MM.1S (cell line): ENCODE results near the gene BARX2.

Experiments
- DNase-seq: peaks from one replicate; pipeline ENCODE4 v3.0.0-alpha.2; 2015
- H2AFZ ChIP-seq: fragments of 300-600 bp; sonication (generic); 2 replicates; pipeline ENCODE4 v1.6.0; 2016; ENCODE audit warnings: antibody characterized with exemption, low read length
- H3F3A ChIP-seq: fragments of 300-600 bp; sonication (generic); 2 replicates; pipeline ENCODE4 v1.6.1; 2016; ENCODE audit warnings: mild to moderate bottlenecking, antibody characterized with exemption, low read length, moderate library complexity, mixed read lengths; ENCODE audit not compliant: insufficient read depth
- H3K27ac ChIP-seq: fragments of 300-600 bp; sonication (generic); 2 replicates; pipeline ENCODE4 v1.5.1; 2016; ENCODE audit warnings: mild to moderate bottlenecking, low read length
- H3K27me3 ChIP-seq: fragments of 300-600 bp; sonication (generic); replicated peaks from 2 replicates; pipeline ENCODE4 v1.6.0; 2016; ENCODE audit warnings: low read length; ENCODE audit not compliant: insufficient read depth
- H3K36me3 ChIP-seq: fragments of 300-600 bp; sonication (generic); replicated peaks from 2 replicates; pipeline ENCODE4 v1.6.1; 2016; ENCODE audit warnings: mild to moderate bottlenecking, low read length, mixed read lengths; ENCODE audit not compliant: insufficient read depth
- H3K4me1 ChIP-seq: fragments of 300-600 bp; sonication (generic); 2 replicates; pipeline ENCODE4 v1.6.1; 2016; ENCODE audit warnings: low read length, mixed read lengths
- H3K4me2 ChIP-seq: fragments of 300-600 bp; sonication (generic); 2 replicates; pipeline ENCODE4 v1.6.0; 2016; ENCODE audit warnings: low read depth, low read length
- H3K4me3 ChIP-seq: fragments of 300-600 bp; sonication (generic); 2 replicates; pipeline ENCODE4 v1.5.1; 2016; ENCODE audit warnings: low read length, mixed read lengths
- H3K79me2 ChIP-seq: fragments of 300-600 bp; sonication (generic); 2 replicates; pipeline ENCODE4 v1.6.1; 2016; ENCODE audit warnings: mixed run types, low read length, mixed read lengths
- H3K9ac ChIP-seq: fragments of 300-600 bp; sonication (generic); 2 replicates; pipeline ENCODE4 v1.6.1; 2016; ENCODE audit warnings: low read length, mixed read lengths
- H3K9me2 ChIP-seq: fragments of 300-600 bp; sonication (generic); replicated peaks from 2 replicates; pipeline ENCODE4 v1.6.1; 2016; ENCODE audit warnings: mild to moderate bottlenecking, low read length, mixed read lengths; ENCODE audit not compliant: insufficient read depth
- H3K9me3 ChIP-seq: fragments of 300-600 bp; sonication (generic); replicated peaks from 2 replicates; pipeline ENCODE4 v1.6.1; 2016; ENCODE audit warnings: mild to moderate bottlenecking, low read length, mixed read lengths; ENCODE audit not compliant: insufficient read depth
- H4K20me1 ChIP-seq: fragments of 300-600 bp; sonication (generic); 2 replicates; pipeline ENCODE4 v1.6.1; 2016; ENCODE audit warnings: mild to moderate bottlenecking, low read length, moderate library complexity, mixed read lengths; ENCODE audit not compliant: insufficient read depth
- CTCF ChIP-seq: fragments of 300-600 bp; sonication (generic); IDR thresholded peaks from 2 replicates; pipeline ENCODE4 v1.5.1; 2016; ENCODE audit warnings: antibody characterized with exemption, low read length, mixed read lengths
- EZH2 ChIP-seq: fragments of 300-600 bp; sonication (generic); optimal IDR thresholded peaks from 2 replicates; pipeline ENCODE3; 2017; ENCODE audit warnings: low read depth, mild to moderate bottlenecking, antibody characterized with exemption, low read length, mixed read lengths
- EZH2phosphoT487 ChIP-seq: fragments of 300-600 bp; sonication (generic); IDR thresholded peaks from 2 replicates; pipeline ENCODE4 v1.6.1; 2018; ENCODE audit warnings: antibody characterized with exemption, low read length

Gene BARX2

GRCh38 chr11:129414144-129414872 lies 38.7 kb downstream of the BARX2 start:
- Histone ChIP-seq H3K79me2 (peaks cover 93% of the 10 kb centered on the region), H3K4me1 (peaks cover 43% of the 10 kb centered on the region), H3K27me3 (no peaks in the 10 kb centered on the region), H3K36me3 (peaks cover 6% of the 10 kb centered on the region; the same call in 1 of the 2 replicates), H3K27ac (peak overlapping the region; percentile 16; the same call in 1 of the 2 replicates), H3K4me3 (no peak overlapping the region), H3K9ac (no peak overlapping the region), H2AFZ (no peak overlapping the region), H3K4me2 (no peak overlapping the region), H3F3A (peaks cover 39% of the 10 kb centered on the region), H3K9me3 (no peaks in the 10 kb centered on the region), H3K9me2 (no peaks in the 10 kb centered on the region), H4K20me1 (no peaks in the 10 kb centered on the region)
- no peak for TF ChIP-seq EZH2phosphoT487
- no peak for TF ChIP-seq CTCF
- TF ChIP-seq EZH2 = no peak
- DNase-seq = no peak

GRCh38 chr11:129416080-129416820 lies 40.6 kb downstream of the BARX2 start:
- peaks cover 39% of the 10 kb centered on the region for H3F3A ChIP-seq
- peak overlapping the region; percentile 100 for H3K27ac ChIP-seq
- H3K27me3 ChIP-seq = no peaks in the 10 kb centered on the region
- H3K79me2 ChIP-seq = peaks cover 93% of the 10 kb centered on the region
- DNase-seq = no peak
- H4K20me1 ChIP-seq = no peaks in the 10 kb centered on the region
- H3K36me3 ChIP-seq = peaks cover under 1% of the 10 kb centered on the region; the same call in 1 of the 2 replicates
- H3K9me2 ChIP-seq = no peaks in the 10 kb centered on the region
- H3K4me1 ChIP-seq = peaks cover 52% of the 10 kb centered on the region
- TF ChIP-seq EZH2phosphoT487 = no peak
- no peak for TF ChIP-seq EZH2
- TF ChIP-seq CTCF = no peak
- H3K9me3 ChIP-seq = no peaks in the 10 kb centered on the region
- H3K4me2 ChIP-seq = peak overlapping the region; percentile 57
- H3K4me3 ChIP-seq = no peak overlapping the region
- H2AFZ ChIP-seq = no peak overlapping the region
- 0 out of 2 replicates have a peak overlapping the region, but pooled peaks have one; percentile 8 for H3K9ac ChIP-seq

- Histone ChIP-seq H3K4me3 (peak overlapping the region; percentile 44), H3K27me3 (no peaks in the 10 kb centered on the region), H3K79me2 (peaks cover 93% of the 10 kb centered on the region), H3K9me2 (no peaks in the 10 kb centered on the region), H2AFZ (no peak overlapping the region), H3K4me2 (peak overlapping the region; percentile 97), H3K9ac (peak overlapping the region; percentile 94), H3F3A (peaks cover 39% of the 10 kb centered on the region), H3K36me3 (peaks cover 2% of the 10 kb centered on the region; the same call in 1 of the 2 replicates), H4K20me1 (no peaks in the 10 kb centered on the region), H3K27ac (peak overlapping the region; percentile 100), H3K4me1 (peaks cover 52% of the 10 kb centered on the region), H3K9me3 (no peaks in the 10 kb centered on the region)
- TF ChIP-seq CTCF (no peak), EZH2phosphoT487 (no peak), EZH2 (no peak)
- peak; percentile 60 for DNase-seq
These were observed 41.8 kb downstream of the BARX2 start for GRCh38 chr11:129417458-129417857.
